ENCODE measurements around the gene LSR. TPM values are rescaled to one million over a fixed set of nuclear protein-coding genes. Genes with fewer than 3 reads are reported as not detected.

LSR gene
- total RNA-seq, 6 experiments from 2014 or later = 96.6 to 138 (median 112) TPM

GRCh38 chr19:35272122-35272719 lies 23.4 kb downstream of the LSR start:
- Histone ChIP-seq H3K36me3 (peaks cover 0 to 15% (median 12%) of the 10 kb centered on the region in 4 donors), H3K27ac (peak overlapping the region in 2 of 3 donors; percentile 24 to 79), H3K27me3 (no peaks in the 10 kb centered on the region), H3K4me1 (peaks cover 0 to 25% (median 15%) of the 10 kb centered on the region in 4 donors), H3K9me3 (no peaks in the 10 kb centered on the region), H3K4me3 (no peak overlapping the region)
- ATAC-seq (no peak), DNase-seq (no peak)
- WGBS (ENCODE audit: insufficient coverage, low coverage, low lambda C conversion rate, missing lambda C conversion rate) = 64% methylated on average over 2 of the region's 16 CpGs
- intact Hi-C loops (cut with DNase I) = no loop called here
- TF ChIP-seq POLR2A (IDR thresholded peaks at IDR 0.05) (no peak), CTCF (IDR thresholded peaks at IDR 0.05) (no peak)

- no peak for ATAC-seq
- Histone ChIP-seq H3K27me3 (no peaks in the 10 kb centered on the region), H3K4me3 (no peak overlapping the region), H3K9me3 (no peaks in the 10 kb centered on the region), H3K36me3 (peaks cover 0 to 15% (median 12%) of the 10 kb centered on the region in 4 donors), H3K4me1 (peaks cover 0 to 25% (median 15%) of the 10 kb centered on the region in 4 donors), H3K27ac (no peak overlapping the region)
- 53% methylated on average over 5 of the region's 10 CpGs for WGBS (ENCODE audit: insufficient coverage, low coverage, low lambda C conversion rate, missing lambda C conversion rate)
- TF ChIP-seq POLR2A (IDR thresholded peaks at IDR 0.05) = no peak
- no peak for TF ChIP-seq CTCF (IDR thresholded peaks at IDR 0.05)
- intact Hi-C loops (cut with DNase I) = no loop called here
- DNase-seq = no peak
These were observed 24.3 kb downstream of the LSR start for GRCh38 chr19:35272954-35273649.

GRCh38 chr19:35273686-35274259 lies 25.0 kb downstream of the LSR start:
- Histone ChIP-seq H3K36me3 (peaks cover 0 to 18% (median 12%) of the 10 kb centered on the region in 4 donors), H3K27ac (no peak overlapping the region), H3K4me3 (no peak overlapping the region), H3K27me3 (no peaks in the 10 kb centered on the region), H3K9me3 (no peaks in the 10 kb centered on the region), H3K4me1 (peaks cover 0 to 26% (median 15%) of the 10 kb centered on the region in 4 donors)
- no peak for TF ChIP-seq POLR2A (IDR thresholded peaks at IDR 0.05)
- no peak for TF ChIP-seq CTCF (IDR thresholded peaks at IDR 0.05)
- no peak for DNase-seq
- WGBS (ENCODE audit: insufficient coverage, low coverage, low lambda C conversion rate, missing lambda C conversion rate) = 64% methylated on average over 5 of the region's 14 CpGs
- no peak for ATAC-seq
- intact Hi-C loops (cut with DNase I) = no loop called here

GRCh38 chr19:35274323-35274722 lies 25.5 kb downstream of the LSR start:
- TF ChIP-seq POLR2A (IDR thresholded peaks at IDR 0.05) = no peak
- no peak for TF ChIP-seq CTCF (IDR thresholded peaks at IDR 0.05)
- Histone ChIP-seq H3K4me1 (peaks cover 0 to 30% (median 15%) of the 10 kb centered on the region in 4 donors), H3K27me3 (no peaks in the 10 kb centered on the region), H3K27ac (no peak overlapping the region), H3K9me3 (no peaks in the 10 kb centered on the region), H3K4me3 (no peak overlapping the region), H3K36me3 (peaks cover 0 to 18% (median 12%) of the 10 kb centered on the region in 4 donors)
- WGBS (ENCODE audit: insufficient coverage, low coverage, low lambda C conversion rate, missing lambda C conversion rate) = 61% methylated on average over 5 of the region's 5 CpGs
- no peak for ATAC-seq
- DNase-seq = no peak
- intact Hi-C loops (cut with DNase I) = no loop called here
